ENCODE results near the gene OR10D3. TPM values are rescaled to one million over a fixed set of nuclear protein-coding genes. Genes with fewer than 3 reads are reported as not detected.

Gene OR10D3
- total RNA-seq, 1 donor, result not detected

GRCh38 chr11:124202951-124203350 is 19.8 kb downstream of the OR10D3 start:
- H3K4me3 ChIP-seq (ENCODE audit: low read depth, low read length), result no peak overlapping the region
- no peak for TF ChIP-seq CTCF (IDR thresholded peaks at IDR 0.05; ENCODE audit: insufficient read depth, low read length)
- DNase-seq (ENCODE audit: low read depth), result no peak

DNA sequence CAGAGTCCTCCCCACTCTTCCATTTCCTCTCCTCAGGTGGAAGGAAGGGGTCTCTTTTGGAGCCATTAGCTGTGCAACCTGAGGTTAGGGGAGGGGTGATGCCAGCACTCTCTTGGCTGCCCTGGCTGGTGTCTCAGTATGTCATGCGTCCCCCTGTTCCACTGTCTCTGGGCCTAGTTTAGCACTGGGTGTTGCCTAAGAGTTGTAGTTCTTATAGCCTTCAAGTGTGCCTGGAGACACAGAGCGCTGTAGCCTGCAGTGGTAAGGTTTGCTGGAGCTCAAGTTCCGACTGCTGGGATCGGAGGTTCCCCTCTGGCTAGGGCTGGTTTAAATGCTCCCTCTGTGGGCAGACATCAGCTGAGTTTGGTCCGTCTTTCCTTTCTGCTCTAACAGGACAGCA is 20.9 kb downstream of the OR10D3 start:
- no peak for TF ChIP-seq CTCF (IDR thresholded peaks at IDR 0.05; ENCODE audit: insufficient read depth, low read length)
- H3K4me3 ChIP-seq (ENCODE audit: low read depth, low read length), result no peak overlapping the region
- no peak for DNase-seq (ENCODE audit: low read depth)

- TF ChIP-seq CTCF (IDR thresholded peaks at IDR 0.05; ENCODE audit: insufficient read depth, low read length), result no peak
- DNase-seq (ENCODE audit: low read depth), result no peak
These were observed 24.1 kb downstream of the OR10D3 start for GRCh38 chr11:124207102-124207792.

DNA sequence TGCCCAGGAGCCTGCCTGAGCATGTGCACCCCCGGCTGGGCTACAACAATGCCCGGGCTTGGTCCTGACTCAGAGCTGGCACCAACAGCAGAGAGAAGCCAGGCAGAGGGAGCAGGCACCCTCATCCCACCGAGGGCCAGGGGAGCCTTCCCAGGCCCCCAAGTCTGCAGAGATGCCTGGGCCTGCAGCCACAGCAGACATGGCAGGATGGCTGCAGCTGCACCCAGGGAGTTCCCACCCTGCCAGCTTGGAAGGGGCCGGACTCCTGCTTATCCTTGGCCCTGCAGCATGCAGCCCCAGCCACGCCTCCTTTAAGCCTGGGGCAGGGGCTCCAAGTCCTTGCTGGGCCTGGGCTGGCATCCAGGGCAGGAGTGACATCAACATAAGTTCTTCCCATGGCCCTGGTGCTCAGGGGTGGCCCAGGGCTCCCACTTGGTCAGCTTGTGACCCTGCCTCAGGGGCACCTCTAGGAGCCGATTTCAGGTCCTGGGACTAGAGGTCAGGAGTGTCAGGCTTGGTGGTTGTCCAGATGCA is 26.7 kb downstream of the OR10D3 start:
- no peak overlapping the region for H3K4me3 ChIP-seq (ENCODE audit: low read depth, low read length)
- no peak for DNase-seq (ENCODE audit: low read depth)
- no peak for TF ChIP-seq CTCF (IDR thresholded peaks at IDR 0.05; ENCODE audit: insufficient read depth, low read length)

More at GRCh38 chr11:124207102-124207792, 24.1 kb downstream of the OR10D3 start:
- no peak overlapping the region for H3K4me3 ChIP-seq (ENCODE audit: low read depth, low read length)

- DNase-seq (ENCODE audit: low read depth), result no peak
- no peak overlapping the region for H3K4me3 ChIP-seq (ENCODE audit: low read depth, low read length)
- no peak for TF ChIP-seq CTCF (IDR thresholded peaks at IDR 0.05; ENCODE audit: insufficient read depth, low read length)
These were observed 27.3 kb downstream of the OR10D3 start for GRCh38 chr11:124210421-124210820.

DNA sequence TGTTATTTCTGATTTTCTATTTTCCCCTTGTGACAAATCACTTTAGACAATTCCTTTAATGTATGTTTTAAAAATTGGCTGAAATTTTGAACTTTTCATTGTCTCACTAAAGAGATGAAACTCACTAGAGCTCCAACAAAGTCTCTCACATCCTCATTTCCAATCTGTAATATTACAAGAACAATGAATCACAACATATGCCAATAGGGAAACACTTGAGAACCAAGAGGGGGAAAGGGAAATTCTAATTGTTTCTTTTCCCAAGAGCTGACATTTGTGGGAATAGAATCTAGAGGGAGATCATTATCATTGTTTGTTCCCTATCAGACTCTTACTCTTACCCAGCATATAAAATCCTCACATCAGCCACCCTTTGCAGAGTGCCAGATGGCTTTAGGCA is 28.2 kb downstream of the OR10D3 start:
- no peak for TF ChIP-seq CTCF (IDR thresholded peaks at IDR 0.05; ENCODE audit: insufficient read depth, low read length)
- no peak overlapping the region for H3K4me3 ChIP-seq (ENCODE audit: low read depth, low read length)
- no peak for DNase-seq (ENCODE audit: low read depth)
